ENCODE measurements around the gene GPC5. TPM values are rescaled to one million over a fixed set of nuclear protein-coding genes. Genes with fewer than 3 reads are reported as not detected.

GPC5 gene
- total RNA-seq, 1 donor from 2014 or later, result 0.57 TPM

- DNase-seq (ENCODE audit: low spot score, unreplicated experiment), result no peak
- H3K4me3 Mint-ChIP-seq (ENCODE audit: low read depth), result no peak overlapping the region
- H3K27me3 Mint-ChIP-seq, result no peaks in the 10 kb centered on the region
- no peaks in the 10 kb centered on the region for H3K9me3 Mint-ChIP-seq (ENCODE audit: low read depth)
- no peak overlapping the region for H3K27ac Mint-ChIP-seq
- no peaks in the 10 kb centered on the region for H3K4me1 Mint-ChIP-seq (ENCODE audit: low read depth)
- H3K36me3 Mint-ChIP-seq (ENCODE audit: insufficient read depth), result no peaks in the 10 kb centered on the region
- no peak for TF ChIP-seq CTCF (IDR thresholded peaks at IDR 0.05; ENCODE audit: unreplicated experiment)
Measured at GRCh38 chr13:92609376-92609775, 1211.0 kb downstream of the GPC5 start.

- H3K27ac Mint-ChIP-seq, result no peak overlapping the region
- no peaks in the 10 kb centered on the region for H3K9me3 Mint-ChIP-seq (ENCODE audit: low read depth)
- DNase-seq (ENCODE audit: low spot score, unreplicated experiment), result no peak
- no peak for TF ChIP-seq CTCF (IDR thresholded peaks at IDR 0.05; ENCODE audit: unreplicated experiment)
- H3K4me3 Mint-ChIP-seq (ENCODE audit: low read depth), result no peak overlapping the region
- no peaks in the 10 kb centered on the region for H3K27me3 Mint-ChIP-seq
- H3K36me3 Mint-ChIP-seq (ENCODE audit: insufficient read depth), result no peaks in the 10 kb centered on the region
- no peaks in the 10 kb centered on the region for H3K4me1 Mint-ChIP-seq (ENCODE audit: low read depth)
Measured at GRCh38 chr13:92612892-92613291, 1214.5 kb downstream of the GPC5 start.

GRCh38 chr13:92613921-92614320 lies 1215.5 kb downstream of the GPC5 start:
- no peaks in the 10 kb centered on the region for H3K9me3 Mint-ChIP-seq (ENCODE audit: low read depth)

GRCh38 chr13:92621985-92622384 lies 1223.6 kb downstream of the GPC5 start:
- H3K36me3 Mint-ChIP-seq (ENCODE audit: insufficient read depth), result no peaks in the 10 kb centered on the region
- no peaks in the 10 kb centered on the region for H3K4me1 Mint-ChIP-seq (ENCODE audit: low read depth)
- H3K27ac Mint-ChIP-seq, result no peak overlapping the region
- no peaks in the 10 kb centered on the region for H3K9me3 Mint-ChIP-seq (ENCODE audit: low read depth)
- no peak overlapping the region for H3K4me3 Mint-ChIP-seq (ENCODE audit: low read depth)
- H3K27me3 Mint-ChIP-seq, result peaks cover 4% of the 10 kb centered on the region
- no peak for DNase-seq (ENCODE audit: low spot score, unreplicated experiment)
- TF ChIP-seq CTCF (IDR thresholded peaks at IDR 0.05; ENCODE audit: unreplicated experiment), result no peak

More at GRCh38 chr13:92613921-92614320, 1215.5 kb downstream of the GPC5 start:
- Mint-ChIP-seq H3K4me1 (ENCODE audit: low read depth) (no peaks in the 10 kb centered on the region), H3K4me3 (ENCODE audit: low read depth) (no peak overlapping the region), H3K36me3 (ENCODE audit: insufficient read depth) (no peaks in the 10 kb centered on the region), H3K27me3 (no peaks in the 10 kb centered on the region), H3K27ac (no peak overlapping the region)
- DNase-seq (ENCODE audit: low spot score, unreplicated experiment), result no peak
- TF ChIP-seq CTCF (IDR thresholded peaks at IDR 0.05; ENCODE audit: unreplicated experiment), result no peak

- Mint-ChIP-seq H3K27ac (no peak overlapping the region), H3K4me3 (ENCODE audit: low read depth) (no peak overlapping the region), H3K4me1 (ENCODE audit: low read depth) (no peaks in the 10 kb centered on the region), H3K27me3 (peaks cover 4% of the 10 kb centered on the region), H3K9me3 (ENCODE audit: low read depth) (no peaks in the 10 kb centered on the region), H3K36me3 (ENCODE audit: insufficient read depth) (no peaks in the 10 kb centered on the region)
- TF ChIP-seq CTCF (IDR thresholded peaks at IDR 0.05; ENCODE audit: unreplicated experiment), result no peak
- DNase-seq (ENCODE audit: low spot score, unreplicated experiment), result no peak
Measured at GRCh38 chr13:92622905-92623304, 1224.5 kb downstream of the GPC5 start.

All from progenitor cell of endocrine pancreas (in vitro differentiated cells).